Peyer's patch (tissue), 4 donors: ENCODE results near the gene TOMM22. TPM values are rescaled to one million over a fixed set of nuclear protein-coding genes. Genes with fewer than 3 reads are reported as not detected.
"Not testable (repeated sequence)": the region's sequence is repeated elsewhere in the genome, so short reads cannot be mapped to it uniquely, and the experiment has no call there.

Experiments used
- DNase-seq, 3 donors: peaks; one replicate each; pipeline ENCODE4 v3.0.0-alpha.2; 2017 to 2019
- H3K27ac ChIP-seq, 4 donors: fragments of 200-600 bp; sonication (generic); one replicate each; pipeline ENCODE4 v1.5.1; 2016 to 2019
- H3K27me3 ChIP-seq, 2 donors: fragments of 200-600 bp; sonication (generic); one replicate each; pipeline ENCODE4 v1.5.1; 2019
- H3K36me3 ChIP-seq, 3 donors: fragments of 200-600 bp; sonication (generic); one replicate each; pipeline ENCODE4 v1.5.1; 2016 to 2019
- H3K4me1 ChIP-seq, 4 donors: fragments of 200-600 bp; sonication (generic); one replicate each; pipeline ENCODE4 v1.5.1; 2016 to 2019
- H3K4me3 ChIP-seq, 4 donors: fragments of 200-600 bp; sonication (generic); 1 replicate in 3 of 4; 2 replicates in 1 of 4; pipeline ENCODE4 v1.5.1; 2016 to 2019; ENCODE audit warnings: mild to moderate bottlenecking in 1 of 4
- H3K9me3 ChIP-seq, 4 donors: fragments of 200-600 bp; sonication (generic); one replicate each; pipeline ENCODE4 v1.5.1; 2016 to 2019; ENCODE audit warnings: mild to moderate bottlenecking in 1 of 4
- POLR2A ChIP-seq, 2 donors: fragments of 450-650 bp; IDR thresholded peaks; one replicate each; pipeline ENCODE4 v1.5.1; 2017; ENCODE audit warnings: antibody characterized with exemption in 2 of 2, mild to moderate bottlenecking in 2 of 2, moderate library complexity in 2 of 2
- total RNA-seq, 4 donors: library from RNA; depleted of rRNA; stranded (reverse); fragments of >200 nt; gene quantifications; one replicate each; pipeline ENCODE4 v1.1.0, GENCODE V29; 2016
- TF ChIP-seq, protein P1 (sequence below), 6 experiments: fragments of 450-650 bp in 4 of 6; fragments of 200-600 bp in 2 of 6; sonication (generic) in 1 of 6; IDR thresholded peaks; one replicate each; pipeline ENCODE4 v1.5.1; 2017 to 2019; ENCODE audit warnings: antibody characterized with exemption in 6 of 6, mild to moderate bottlenecking in 3 of 6, moderate library complexity in 1 of 6

TOMM22 gene
- total RNA-seq = 10 to 100 TPM; 19.6 to 35.5 (median 28.9) TPM

GRCh38 chr22:38681582-38682335, at the start of gene TOMM22:
TOMM22 (plus strand) TSS chr22:38681957; CDS start chr22:38681979, 22 bp downstream.
- Histone ChIP-seq H3K27ac (peak within 1 kb of the TSS; percentile 57 to 83 (median 80)), H3K27me3 (no peaks in the 10 kb centered on the region), H3K4me1 (peaks cover 3 to 9% (median 5%) of the 10 kb centered on the region in 4 donors), H3K36me3 (peaks cover 0 to 35% (median 0%) of the 10 kb centered on the region in 3 donors), H3K4me3 (peak within 1 kb of the TSS; percentile 85 to 99 (median 92)), H3K9me3 (no peaks in the 10 kb centered on the region)
- peak; percentile 54 to 74 for TF ChIP-seq POLR2A (IDR thresholded peaks at IDR 0.05)
- TF ChIP-seq, protein P1, sequence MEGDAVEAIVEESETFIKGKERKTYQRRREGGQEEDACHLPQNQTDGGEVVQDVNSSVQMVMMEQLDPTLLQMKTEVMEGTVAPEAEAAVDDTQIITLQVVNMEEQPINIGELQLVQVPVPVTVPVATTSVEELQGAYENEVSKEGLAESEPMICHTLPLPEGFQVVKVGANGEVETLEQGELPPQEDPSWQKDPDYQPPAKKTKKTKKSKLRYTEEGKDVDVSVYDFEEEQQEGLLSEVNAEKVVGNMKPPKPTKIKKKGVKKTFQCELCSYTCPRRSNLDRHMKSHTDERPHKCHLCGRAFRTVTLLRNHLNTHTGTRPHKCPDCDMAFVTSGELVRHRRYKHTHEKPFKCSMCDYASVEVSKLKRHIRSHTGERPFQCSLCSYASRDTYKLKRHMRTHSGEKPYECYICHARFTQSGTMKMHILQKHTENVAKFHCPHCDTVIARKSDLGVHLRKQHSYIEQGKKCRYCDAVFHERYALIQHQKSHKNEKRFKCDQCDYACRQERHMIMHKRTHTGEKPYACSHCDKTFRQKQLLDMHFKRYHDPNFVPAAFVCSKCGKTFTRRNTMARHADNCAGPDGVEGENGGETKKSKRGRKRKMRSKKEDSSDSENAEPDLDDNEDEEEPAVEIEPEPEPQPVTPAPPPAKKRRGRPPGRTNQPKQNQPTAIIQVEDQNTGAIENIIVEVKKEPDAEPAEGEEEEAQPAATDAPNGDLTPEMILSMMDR (IDR thresholded peaks at IDR 0.05) = peak; percentile 34 to 68 (median 54)
- DNase-seq = peak; percentile 83 to 94 (median 92)

- Histone ChIP-seq H3K36me3 (no peaks in the 10 kb centered on the region), H3K27ac (no peak overlapping the region), H3K9me3 (no peaks in the 10 kb centered on the region), H3K4me1 (no peaks in the 10 kb centered on the region), H3K27me3 (no peaks in the 10 kb centered on the region), H3K4me3 (no peak overlapping the region)
- TF ChIP-seq, protein P1 (IDR thresholded peaks at IDR 0.05) = no peak
- no peak for TF ChIP-seq POLR2A (IDR thresholded peaks at IDR 0.05)
- no peak for DNase-seq
These were observed 49.2 kb upstream of the TOMM22 start for GRCh38 chr22:38632528-38632927.

DNA sequence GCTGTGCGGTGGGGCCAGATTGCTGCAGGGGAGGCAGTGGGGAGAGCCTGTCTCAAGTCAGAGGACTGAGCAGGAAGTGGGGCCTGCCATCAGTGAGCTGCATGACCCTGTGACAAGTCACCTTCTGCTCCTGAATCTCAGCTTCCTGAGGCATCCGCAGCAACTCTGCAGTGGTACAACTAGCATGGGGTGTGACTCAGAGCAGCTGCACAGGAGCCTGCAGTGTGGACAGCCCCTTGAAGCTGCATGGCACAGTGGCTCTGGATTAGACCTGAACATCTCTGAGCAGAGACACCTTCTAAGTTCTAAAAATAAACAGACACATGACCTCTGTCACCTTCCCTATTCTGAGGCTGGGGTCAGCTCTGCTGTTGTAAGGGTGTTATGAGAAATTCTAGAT, 43.5 kb upstream of the TOMM22 start:
- TF ChIP-seq, protein P1 (IDR thresholded peaks at IDR 0.05) = no peak
- TF ChIP-seq POLR2A (IDR thresholded peaks at IDR 0.05) = no peak
- DNase-seq = no peak
- no peaks in the 10 kb centered on the region for H3K9me3 ChIP-seq
- no peaks in the 10 kb centered on the region for H3K27me3 ChIP-seq
- no peak overlapping the region for H3K4me3 ChIP-seq
- H3K27ac ChIP-seq = no peak overlapping the region
- no peaks in the 10 kb centered on the region for H3K36me3 ChIP-seq
- no peaks in the 10 kb centered on the region for H3K4me1 ChIP-seq

DNA sequence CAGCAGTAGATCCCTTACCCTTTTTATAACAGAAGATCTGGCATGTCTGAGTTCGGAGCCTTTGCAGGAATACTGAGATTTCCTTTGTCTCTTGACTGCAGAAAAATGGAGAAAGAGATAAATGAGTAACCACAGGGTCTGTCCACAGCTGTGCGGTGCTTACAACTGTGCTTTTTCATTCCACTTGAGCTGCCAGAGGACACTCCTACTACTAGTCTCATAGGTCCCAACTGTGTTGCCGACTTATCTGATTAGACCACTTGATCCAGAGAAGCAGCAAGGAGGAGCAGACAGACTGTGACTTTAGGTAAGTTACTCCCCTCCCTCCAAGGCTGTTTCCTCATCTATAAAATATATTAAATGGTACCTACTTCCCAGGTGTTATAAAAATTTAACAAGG, 43.0 kb upstream of the TOMM22 start:
- no peaks in the 10 kb centered on the region for H3K4me1 ChIP-seq
- TF ChIP-seq POLR2A (IDR thresholded peaks at IDR 0.05) = no peak
- TF ChIP-seq, protein P1 (IDR thresholded peaks at IDR 0.05) = no peak
- H3K4me3 ChIP-seq = no peak overlapping the region
- H3K27ac ChIP-seq = no peak overlapping the region
- no peaks in the 10 kb centered on the region for H3K36me3 ChIP-seq
- H3K9me3 ChIP-seq = no peaks in the 10 kb centered on the region
- H3K27me3 ChIP-seq = no peaks in the 10 kb centered on the region
- DNase-seq = no peak

- Histone ChIP-seq H3K4me1 (no peaks in the 10 kb centered on the region), H3K27ac (no peak overlapping the region), H3K9me3 (no peaks in the 10 kb centered on the region), H3K27me3 (no peaks in the 10 kb centered on the region), H3K4me3 (no peak overlapping the region), H3K36me3 (no peaks in the 10 kb centered on the region)
- TF ChIP-seq, protein P1 (IDR thresholded peaks at IDR 0.05) = no peak
- no peak for TF ChIP-seq POLR2A (IDR thresholded peaks at IDR 0.05)
- DNase-seq = no peak
These were observed 40.2 kb upstream of the TOMM22 start for GRCh38 chr22:38641476-38642040.

DNA sequence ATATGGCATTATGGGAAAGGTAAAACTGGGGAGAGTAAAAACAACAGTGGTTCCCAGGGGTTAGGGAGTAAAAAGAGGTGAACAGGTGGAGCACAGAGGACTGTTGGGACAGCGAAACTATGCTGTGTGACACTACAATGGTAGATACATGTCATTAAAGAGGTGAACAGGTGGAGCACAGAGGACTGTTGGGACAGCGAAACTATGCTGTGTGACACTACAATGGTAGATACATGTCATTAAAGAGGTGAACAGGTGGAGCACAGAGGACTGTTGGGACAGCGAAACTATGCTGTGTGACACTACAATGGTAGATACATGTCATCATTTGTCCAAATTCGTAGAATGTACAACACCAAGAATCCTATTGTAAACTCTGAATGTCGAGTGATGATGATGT, 37.5 kb upstream of the TOMM22 start:
- H3K4me3 ChIP-seq, DNase-seq, H3K9me3 ChIP-seq, H3K27me3 ChIP-seq, H3K4me1 ChIP-seq, H3K36me3 ChIP-seq, H3K27ac ChIP-seq: not testable (repeated sequence)
